GM18505 (cell line): ENCODE measurements around the gene NSMF.

Experiments
- ATAC-seq: cut with Tn5 transposase; IDR thresholded peaks from one replicate; pipeline ENCODE4 v1.9.1; 2021; ENCODE audit not compliant: unreplicated experiment
- POLR2A ChIP-seq: IDR thresholded peaks from 4 replicates; pipeline ENCODE4 v1.6.1; 2011; ENCODE audit warnings: borderline replicate concordance; ENCODE audit not compliant: insufficient read depth, insufficient read length; ENCODE audit errors: extremely low read depth

The NSMF gene

DNA sequence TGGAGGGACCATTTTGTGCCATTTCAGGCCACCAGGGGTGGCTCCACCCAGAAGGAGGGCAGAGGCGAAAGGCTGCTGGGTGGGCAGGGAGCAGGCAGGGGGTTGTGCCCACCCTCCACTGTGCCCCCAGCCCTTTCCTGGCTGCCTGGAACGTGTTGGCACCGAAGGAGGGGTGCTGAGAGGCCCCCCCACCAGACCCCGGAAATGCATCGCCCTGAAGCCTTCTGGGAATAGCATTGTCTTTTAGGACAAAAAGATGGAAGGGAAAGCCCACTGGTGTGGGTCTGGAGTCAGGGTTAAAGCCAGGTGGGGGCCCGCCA is 30.9 kb downstream of the NSMF start:
- no peak for ATAC-seq
- TF ChIP-seq POLR2A, result no peak

GRCh38 chr9:137427454-137428310 is 31.5 kb downstream of the NSMF start:
- TF ChIP-seq POLR2A, result no peak
- no peak for ATAC-seq

GRCh38 chr9:137426018-137426681 is 33.0 kb downstream of the NSMF start:
- no peak for TF ChIP-seq POLR2A
- no peak for ATAC-seq

GRCh38 chr9:137423514-137424291 is 35.4 kb downstream of the NSMF start:
- peak; percentile 37 for ATAC-seq
- no peak for TF ChIP-seq POLR2A

GRCh38 chr9:137422604-137423513 is 36.3 kb downstream of the NSMF start, which contains the start of the genes EXD3 and NOXA1:
TSS of gene EXD3 (minus strand) at chr9:137423162. CDS start at chr9:137395357, 27,805 bp downstream.
TSS of gene NOXA1 (plus strand) at chr9:137423393. CDS start at chr9:137423530, 137 bp downstream.
- TF ChIP-seq POLR2A, result peak; percentile 61
- peak; percentile 76 for ATAC-seq

GRCh38 chr9:137421838-137422603 is 37.1 kb downstream of the NSMF start:
- no peak for TF ChIP-seq POLR2A
- no peak for ATAC-seq

GRCh38 chr9:137417161-137418021 is 41.7 kb downstream of the NSMF start:
- ATAC-seq, result no peak
- no peak for TF ChIP-seq POLR2A

DNA sequence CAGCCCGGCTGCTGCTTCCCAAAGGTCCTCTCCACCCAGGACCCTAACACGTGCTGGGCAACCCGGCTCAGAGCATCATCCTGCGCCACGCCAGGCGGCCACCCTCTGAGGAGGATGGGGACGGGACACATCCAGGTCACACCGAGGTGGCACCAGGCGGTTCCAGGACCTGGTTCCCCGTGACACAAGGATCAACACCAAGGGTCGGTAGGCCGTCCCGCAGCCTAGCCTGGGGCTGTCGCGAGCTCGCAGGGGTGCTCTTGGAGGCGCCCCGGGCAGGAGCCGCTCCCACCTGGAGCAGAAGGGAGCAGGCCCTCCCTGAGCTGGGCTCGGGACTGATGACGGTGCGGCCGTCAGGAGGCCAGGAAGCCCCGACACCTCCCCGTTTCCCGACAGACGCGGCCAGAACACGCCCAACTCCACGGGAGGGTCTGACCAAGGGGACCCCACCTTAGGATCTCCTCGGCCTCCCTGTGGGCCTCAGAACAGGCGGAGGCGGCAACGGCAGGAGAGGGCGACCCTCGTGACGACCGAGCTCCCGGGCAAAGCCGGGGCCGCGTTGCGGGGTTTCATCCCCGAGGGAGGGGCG is 42.5 kb downstream of the NSMF start:
- no peak for ATAC-seq

GRCh38 chr9:137416006-137416562 is 43.0 kb downstream of the NSMF start:
- no peak for TF ChIP-seq POLR2A
- ATAC-seq, result no peak

More for the DNA sequence above, 42.5 kb downstream of the NSMF start:
- TF ChIP-seq POLR2A, result no peak

GRCh38 chr9:137415451-137415850 is 43.7 kb downstream of the NSMF start:
- TF ChIP-seq POLR2A, result no peak
- no peak for ATAC-seq
